ENCODE data around the gene GPR34.
A peak's percentile ranks its signal among the peaks of the same experiment; 100 is the strongest.
"Not testable (repeated sequence)": the region's sequence is repeated elsewhere in the genome, so short reads cannot be mapped to it uniquely, and the experiment has no call there.

Gene GPR34

GRCh38 chrX:41688835-41689234 is at the start of gene GPR34:
TSS of gene GPR34 (plus strand) at chrX:41688973. CDS start at chrX:41695634, 6,661 bp downstream.
- in situ Hi-C loops (cut with MboI; ENCODE audit: low pct_unique_long_range_greater_than_20kb, low sequenced_read_pairs, unreplicated experiment) = no loop called here
- no peak for DNase-seq (ENCODE audit: low spot score)
- TF ChIP-seq, protein P1, sequence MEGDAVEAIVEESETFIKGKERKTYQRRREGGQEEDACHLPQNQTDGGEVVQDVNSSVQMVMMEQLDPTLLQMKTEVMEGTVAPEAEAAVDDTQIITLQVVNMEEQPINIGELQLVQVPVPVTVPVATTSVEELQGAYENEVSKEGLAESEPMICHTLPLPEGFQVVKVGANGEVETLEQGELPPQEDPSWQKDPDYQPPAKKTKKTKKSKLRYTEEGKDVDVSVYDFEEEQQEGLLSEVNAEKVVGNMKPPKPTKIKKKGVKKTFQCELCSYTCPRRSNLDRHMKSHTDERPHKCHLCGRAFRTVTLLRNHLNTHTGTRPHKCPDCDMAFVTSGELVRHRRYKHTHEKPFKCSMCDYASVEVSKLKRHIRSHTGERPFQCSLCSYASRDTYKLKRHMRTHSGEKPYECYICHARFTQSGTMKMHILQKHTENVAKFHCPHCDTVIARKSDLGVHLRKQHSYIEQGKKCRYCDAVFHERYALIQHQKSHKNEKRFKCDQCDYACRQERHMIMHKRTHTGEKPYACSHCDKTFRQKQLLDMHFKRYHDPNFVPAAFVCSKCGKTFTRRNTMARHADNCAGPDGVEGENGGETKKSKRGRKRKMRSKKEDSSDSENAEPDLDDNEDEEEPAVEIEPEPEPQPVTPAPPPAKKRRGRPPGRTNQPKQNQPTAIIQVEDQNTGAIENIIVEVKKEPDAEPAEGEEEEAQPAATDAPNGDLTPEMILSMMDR (IDR thresholded peaks at IDR 0.05; ENCODE audit: extremely low read depth, insufficient read depth, missing control alignments) = no peak

GRCh38 chrX:41646201-41646600 is 42.6 kb upstream of the GPR34 start:
- in situ Hi-C loops (cut with MboI; ENCODE audit: low pct_unique_long_range_greater_than_20kb, low sequenced_read_pairs, unreplicated experiment); DNase-seq (ENCODE audit: low spot score): not testable (repeated sequence)

- no peak for DNase-seq (ENCODE audit: low spot score)
- in situ Hi-C loops (cut with MboI; ENCODE audit: low pct_unique_long_range_greater_than_20kb, low sequenced_read_pairs, unreplicated experiment) = no loop called here
- TF ChIP-seq, protein P1 (IDR thresholded peaks at IDR 0.05; ENCODE audit: extremely low read depth, insufficient read depth, missing control alignments) = no peak
Observed at GRCh38 chrX:41653125-41653524, 35.6 kb upstream of the GPR34 start.

GRCh38 chrX:41655101-41655500 is 33.7 kb upstream of the GPR34 start:
- in situ Hi-C loops (cut with MboI; ENCODE audit: low pct_unique_long_range_greater_than_20kb, low sequenced_read_pairs, unreplicated experiment) = no loop called here
- no peak for DNase-seq (ENCODE audit: low spot score)
- TF ChIP-seq, protein P1 (IDR thresholded peaks at IDR 0.05; ENCODE audit: extremely low read depth, insufficient read depth, missing control alignments) = no peak

GRCh38 chrX:41655631-41656030 is 33.1 kb upstream of the GPR34 start:
- DNase-seq (ENCODE audit: low spot score) = no peak
- in situ Hi-C loops (cut with MboI; ENCODE audit: low pct_unique_long_range_greater_than_20kb, low sequenced_read_pairs, unreplicated experiment) = no loop called here
- TF ChIP-seq, protein P1 (IDR thresholded peaks at IDR 0.05; ENCODE audit: extremely low read depth, insufficient read depth, missing control alignments) = no peak

DNA sequence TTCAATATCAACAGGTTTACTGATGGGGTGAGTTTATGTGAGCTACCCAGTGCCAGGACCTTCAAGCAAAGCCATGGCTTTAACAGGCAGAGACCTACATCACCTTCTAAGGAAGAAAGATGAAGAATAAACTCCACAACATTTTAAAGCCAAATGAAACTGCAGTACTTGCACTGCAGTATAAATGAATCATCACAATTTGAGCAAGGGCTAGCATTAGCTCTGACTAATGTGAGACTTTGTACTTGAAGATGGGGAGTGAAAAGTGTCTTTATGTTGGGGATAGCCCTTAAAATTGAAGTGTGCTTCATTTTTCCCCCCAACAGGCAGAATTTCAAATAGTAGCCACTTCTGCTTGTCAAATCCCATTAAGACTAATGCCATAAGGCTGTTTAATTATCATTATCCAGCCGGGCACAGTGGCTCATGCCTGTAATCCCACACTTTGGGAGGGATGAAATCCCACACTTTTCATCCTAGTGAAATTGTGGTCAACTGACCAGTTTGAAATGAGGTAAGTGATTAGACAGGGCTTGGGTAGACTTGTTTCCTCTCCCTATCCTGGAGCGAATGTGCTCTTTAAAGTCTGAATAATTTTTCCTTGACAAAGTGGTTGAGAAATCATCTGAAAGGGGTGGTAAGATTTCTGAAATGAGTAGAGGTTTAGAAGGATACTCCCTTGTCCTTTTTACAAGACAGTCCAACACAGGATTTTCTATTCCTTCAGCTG is 27.2 kb upstream of the GPR34 start:
- in situ Hi-C loops (cut with MboI; ENCODE audit: low pct_unique_long_range_greater_than_20kb, low sequenced_read_pairs, unreplicated experiment) = no loop called here
- no peak for DNase-seq (ENCODE audit: low spot score)
- TF ChIP-seq, protein P1 (IDR thresholded peaks at IDR 0.05; ENCODE audit: extremely low read depth, insufficient read depth, missing control alignments) = no peak

- TF ChIP-seq, protein P1 (IDR thresholded peaks at IDR 0.05; ENCODE audit: extremely low read depth, insufficient read depth, missing control alignments) = no peak
- DNase-seq (ENCODE audit: low spot score) = peak; percentile 52
- in situ Hi-C loops (cut with MboI; ENCODE audit: low pct_unique_long_range_greater_than_20kb, low sequenced_read_pairs, unreplicated experiment) = no loop called here
Observed at GRCh38 chrX:41664375-41664901, 24.3 kb upstream of the GPR34 start.
